Neural cell (in vitro differentiated cells): ENCODE results near the gene LSM4. TPM values are rescaled to one million over a fixed set of nuclear protein-coding genes. Genes with fewer than 3 reads are reported as not detected.

Experiments
- H2AFZ ChIP-seq: fragments of 200-600, 300-800 bp; sonication (generic), shearing (Covaris generic); 2 replicates; pipeline ENCODE4 v1.6.0; 2014; ENCODE audit warnings: low read depth, mild to moderate bottlenecking, antibody characterized with exemption, low read length, moderate library complexity
- H3F3A ChIP-seq: fragments of 200-600 bp; shearing (Covaris generic); 2 replicates; pipeline ENCODE4 v1.6.1; 2016; ENCODE audit warnings: mild to moderate bottlenecking, moderate library complexity, mixed read lengths, antibody characterized with exemption, low read length; ENCODE audit not compliant: insufficient read depth, poor library complexity, severe bottlenecking
- H3K27ac ChIP-seq: fragments of 200-600, 300-800 bp; sonication (generic), shearing (Covaris generic); 2 replicates; pipeline ENCODE4 v1.5.1; 2014; ENCODE audit warnings: mild to moderate bottlenecking, low read length, moderate library complexity
- H3K27me3 ChIP-seq: fragments of 300-800, 200-600 bp; sonication (generic), shearing (Covaris generic); 2 replicates; pipeline ENCODE4 v1.6.0; 2014; ENCODE audit warnings: mild to moderate bottlenecking, low read depth, low read length, moderate library complexity; ENCODE audit not compliant: insufficient read depth
- H3K36me3 ChIP-seq: fragments of 300-800, 200-600 bp; sonication (generic), shearing (Covaris generic); 2 replicates; pipeline ENCODE4 v1.5.1; 2014; ENCODE audit warnings: mild to moderate bottlenecking, antibody characterized with exemption, low read length, moderate library complexity; ENCODE audit not compliant: insufficient read depth
- H3K4me2 ChIP-seq: fragments of 300-800, 200-600 bp; sonication (generic), shearing (Covaris generic); 2 replicates; pipeline ENCODE4 v1.6.0; 2014; ENCODE audit warnings: mild to moderate bottlenecking, low read length
- H3K4me3 ChIP-seq: fragments of 300-800, 200-600 bp; sonication (generic), shearing (Covaris generic); 2 replicates; pipeline ENCODE4 v1.5.1; 2014; ENCODE audit warnings: mild to moderate bottlenecking, low read length, moderate library complexity
- H3K79me2 ChIP-seq: fragments of 200-600 bp; shearing (Covaris generic); replicated peaks from 2 replicates; pipeline ENCODE4 v1.6.0; 2014; ENCODE audit warnings: mild to moderate bottlenecking, low read length, moderate library complexity; ENCODE audit not compliant: insufficient read depth
- H3K9ac ChIP-seq: fragments of 300-800, 200-600 bp; sonication (generic), shearing (Covaris generic); 2 replicates; pipeline ENCODE4 v1.6.1; 2016; ENCODE audit warnings: mild to moderate bottlenecking, low read length, mixed read lengths
- H3K9me2 ChIP-seq: fragments of 200-600 bp; shearing (Covaris generic); 2 replicates; pipeline ENCODE4 v1.6.1; 2016; ENCODE audit warnings: mild to moderate bottlenecking, low read length, mixed read lengths; ENCODE audit not compliant: insufficient read depth
- H3K9me3 ChIP-seq: fragments of 200-600, 300-800 bp; sonication (generic), shearing (Covaris generic); 2 replicates; pipeline ENCODE4 v1.6.1; 2016; ENCODE audit warnings: mild to moderate bottlenecking, mixed run types, low read length, moderate library complexity, mixed read lengths
- H4K20me1 ChIP-seq: fragments of 200-600 bp; shearing (Covaris generic); 2 replicates; pipeline ENCODE4 v1.6.1; 2016; ENCODE audit warnings: mild to moderate bottlenecking, mixed run types; ENCODE audit not compliant: insufficient read depth
- CTCF ChIP-seq: fragments of 450-650 bp; IDR thresholded peaks from 2 replicates; pipeline ENCODE4 v1.5.1; 2014; ENCODE audit warnings: antibody characterized with exemption, mild to moderate bottlenecking, moderate library complexity; ENCODE audit not compliant: poor library complexity, severe bottlenecking
- EP300 ChIP-seq: fragments of 450-650 bp; conservative IDR thresholded peaks from 2 replicates; pipeline ENCODE4 v1.6.1; 2014; ENCODE audit warnings: antibody characterized with exemption, mild to moderate bottlenecking, moderate library complexity; ENCODE audit not compliant: poor library complexity, severe bottlenecking
- EZH2 ChIP-seq: fragments of 200-600, 300-800 bp; shearing (Covaris generic), sonication (generic); IDR thresholded peaks from 2 replicates; pipeline ENCODE4 v1.6.1; 2014; ENCODE audit warnings: antibody characterized with exemption, low read length, borderline replicate concordance, mild to moderate bottlenecking; ENCODE audit not compliant: insufficient read depth, poor library complexity, severe bottlenecking
- MXI1 ChIP-seq: fragments of 450-650 bp; conservative IDR thresholded peaks from 2 replicates; pipeline ENCODE4 v1.6.1; 2014; ENCODE audit warnings: antibody characterized with exemption, mild to moderate bottlenecking; ENCODE audit not compliant: poor library complexity, severe bottlenecking
- POLR2AphosphoS5 ChIP-seq: IDR thresholded peaks from 2 replicates; pipeline ENCODE4 v1.6.1; 2012
- RAD21 ChIP-seq: fragments of 450-650 bp; conservative IDR thresholded peaks from 2 replicates; pipeline ENCODE4 v1.6.1; 2014; ENCODE audit warnings: antibody characterized with exemption, mild to moderate bottlenecking, moderate library complexity
- REST ChIP-seq: IDR thresholded peaks from 2 replicates; pipeline ENCODE4 v1.6.1; 2012; ENCODE audit warnings: borderline replicate concordance
- SMC3 ChIP-seq: fragments of 450-650 bp; conservative IDR thresholded peaks from 2 replicates; pipeline ENCODE4 v1.6.1; 2014; ENCODE audit warnings: antibody characterized with exemption, mild to moderate bottlenecking, moderate library complexity; ENCODE audit not compliant: poor library complexity
- TAF1 ChIP-seq: IDR thresholded peaks from 2 replicates; pipeline ENCODE4 v1.6.1; 2012; ENCODE audit warnings: low read depth
- polyA plus RNA-seq: library from polyadenylated mRNA; depleted of rRNA; stranded (reverse); fragments of >200 nt; gene quantifications from 2 replicates; pipeline ENCODE4 v1.2.3, GENCODE V29; 2014

LSM4 gene
- polyA plus RNA-seq, 1 donor from 2014 or later: 382 TPM

GRCh38 chr19:18338541-18338940, 15.7 kb upstream of the LSM4 start:
- no peaks in the 10 kb centered on the region for H3K9me2 ChIP-seq
- H3K9ac ChIP-seq: no peak overlapping the region
- H3F3A ChIP-seq: no peaks in the 10 kb centered on the region
- no peak overlapping the region for H3K4me2 ChIP-seq
- no peak overlapping the region for H2AFZ ChIP-seq
- H3K9me3 ChIP-seq: no peaks in the 10 kb centered on the region
- H3K27me3 ChIP-seq: no peaks in the 10 kb centered on the region
- H3K4me3 ChIP-seq: no peak overlapping the region
- no peak overlapping the region for H3K27ac ChIP-seq
- H3K79me2 ChIP-seq: no peaks in the 10 kb centered on the region
- no peaks in the 10 kb centered on the region for H3K36me3 ChIP-seq
- TF ChIP-seq MXI1: no peak
- TF ChIP-seq REST: no peak
- no peak for TF ChIP-seq EP300
- no peak for TF ChIP-seq POLR2AphosphoS5
- no peak for TF ChIP-seq CTCF
- TF ChIP-seq RAD21: no peak
- no peak for TF ChIP-seq SMC3
- no peak for TF ChIP-seq EZH2
- H4K20me1 ChIP-seq: no peaks in the 10 kb centered on the region

- Histone ChIP-seq H3K4me2 (no peak overlapping the region), H3K4me3 (no peak overlapping the region), H3K9me2 (no peaks in the 10 kb centered on the region), H2AFZ (no peak overlapping the region), H3K27me3 (no peaks in the 10 kb centered on the region), H3F3A (no peaks in the 10 kb centered on the region), H3K27ac (no peak overlapping the region), H4K20me1 (no peaks in the 10 kb centered on the region), H3K9me3 (no peaks in the 10 kb centered on the region), H3K9ac (no peak overlapping the region), H3K36me3 (no peaks in the 10 kb centered on the region), H3K79me2 (no peaks in the 10 kb centered on the region)
- TF ChIP-seq SMC3 (no peak), TAF1 (no peak), CTCF (no peak), RAD21 (no peak)
Observed at GRCh38 chr19:18336121-18336520, 13.2 kb upstream of the LSM4 start.
